Trophoblast cell (in vitro differentiated cells and primary cell): Measurements from ENCODE around the gene LAMB1.
A peak's percentile ranks its signal among the peaks of the same experiment; 100 is the strongest.
"Not testable (repeated sequence)": the region's sequence is repeated elsewhere in the genome, so short reads cannot be mapped to it uniquely, and the experiment has no call there.

ENCODE experiments used
- DNase-seq, 2 donors: peaks; one replicate each; pipeline ENCODE4 v3.0.0-alpha.2; 2016
- H2AFZ ChIP-seq: 2 replicates; pipeline ENCODE4 v1.6.1; 2013; ENCODE audit warnings: low read length, moderate library complexity, mild to moderate bottlenecking; ENCODE audit not compliant: insufficient read depth, poor library complexity
- H2AK5ac ChIP-seq: 2 replicates; pipeline ENCODE4 v1.6.1; 2013; ENCODE audit warnings: mild to moderate bottlenecking, low read length
- H2BK120ac ChIP-seq: 2 replicates; pipeline ENCODE4 v1.6.1; 2013; ENCODE audit warnings: low read length, mild to moderate bottlenecking, moderate library complexity; ENCODE audit not compliant: insufficient read depth, poor library complexity
- H2BK12ac ChIP-seq: 2 replicates; pipeline ENCODE4 v1.6.1; 2013; ENCODE audit warnings: mild to moderate bottlenecking, low read length, moderate library complexity
- H2BK5ac ChIP-seq: 2 replicates; pipeline ENCODE4 v1.6.1; 2013; ENCODE audit warnings: low read length, low read depth, moderate library complexity, mild to moderate bottlenecking; ENCODE audit not compliant: poor library complexity
- H3K14ac ChIP-seq: 2 replicates; pipeline ENCODE4 v1.6.1; 2013; ENCODE audit warnings: mild to moderate bottlenecking, low read length
- H3K18ac ChIP-seq: 2 replicates; pipeline ENCODE4 v1.6.1; 2013; ENCODE audit warnings: mild to moderate bottlenecking, low read length
- H3K23ac ChIP-seq: 2 replicates; pipeline ENCODE4 v1.6.1; 2013; ENCODE audit warnings: low read length
- H3K27ac ChIP-seq: 2 replicates; pipeline ENCODE4 v1.5.1; 2013; ENCODE audit warnings: low read depth, mild to moderate bottlenecking, inconsistent platforms, low read length, moderate library complexity
- H3K27me3 ChIP-seq: 2 replicates; pipeline ENCODE4 v1.6.1; 2013; ENCODE audit warnings: inconsistent platforms, mild to moderate bottlenecking, low read length, moderate library complexity; ENCODE audit not compliant: insufficient read depth
- H3K36me3 ChIP-seq, 2 experiments: 1 replicate in 1 of 2; 2 replicates in 1 of 2; pipeline ENCODE4 v1.6.1; 2013; ENCODE audit warnings: low read length in 2 of 2, mild to moderate bottlenecking in 2 of 2, moderate library complexity in 1 of 2; ENCODE audit not compliant: insufficient read depth in 2 of 2, control insufficient read depth in 1 of 2
- H3K4ac ChIP-seq: 2 replicates; pipeline ENCODE4 v1.6.1; 2013; ENCODE audit warnings: low read depth, mild to moderate bottlenecking, low read length, moderate library complexity
- H3K4me1 ChIP-seq, 2 experiments: 1 replicate in 1 of 2; 2 replicates in 1 of 2; pipeline ENCODE4 v1.6.1; 2013; ENCODE audit warnings: low read length in 2 of 2, mild to moderate bottlenecking in 2 of 2, moderate library complexity in 1 of 2; ENCODE audit not compliant: insufficient read depth in 2 of 2, control insufficient read depth in 1 of 2
- H3K4me2 ChIP-seq: 2 replicates; pipeline ENCODE4 v1.6.1; 2013; ENCODE audit warnings: inconsistent platforms, mild to moderate bottlenecking, low read length, moderate library complexity
- H3K4me3 ChIP-seq: 2 replicates; pipeline ENCODE4 v1.5.1; 2013; ENCODE audit warnings: mild to moderate bottlenecking, low read depth, low read length, inconsistent platforms
- H3K79me1 ChIP-seq: one replicate; pipeline ENCODE4 v1.6.1; 2013; ENCODE audit warnings: low read length
- H3K79me2 ChIP-seq: 2 replicates; pipeline ENCODE4 v1.6.1; 2013; ENCODE audit warnings: low read length, mild to moderate bottlenecking; ENCODE audit not compliant: control insufficient read depth, insufficient read depth, poor library complexity
- H3K9ac ChIP-seq: 2 replicates; pipeline ENCODE4 v1.6.1; 2013; ENCODE audit warnings: mild to moderate bottlenecking, low read length
- H3K9me3 ChIP-seq: 2 replicates; pipeline ENCODE4 v1.6.1; 2013; ENCODE audit warnings: low read depth, mild to moderate bottlenecking, control low read depth, inconsistent platforms, low read length; ENCODE audit not compliant: insufficient read depth
- H4K12ac ChIP-seq: 2 replicates; pipeline ENCODE4 v1.6.1; 2013; ENCODE audit warnings: low read depth, mild to moderate bottlenecking, low read length, moderate library complexity
- H4K8ac ChIP-seq: 2 replicates; pipeline ENCODE4 v1.6.1; 2013; ENCODE audit warnings: low read depth, mild to moderate bottlenecking, low read length, moderate library complexity
- H4K91ac ChIP-seq: one replicate; pipeline ENCODE4 v1.6.1; 2013; ENCODE audit warnings: low read depth, mild to moderate bottlenecking, low read length, moderate library complexity
- WGBS: extraction: QIAGEN DNeasy Blood & Tissue Kit; methylation state at CpG from one replicate; pipeline ENCODE4 v1.1.7; 2013; ENCODE audit warnings: missing lambda C conversion rate; ENCODE audit not compliant: insufficient read length, insufficient coverage; ENCODE audit errors: extremely low coverage; 5-methylcytosine and 5-hydroxymethylcytosine counted together

Gene LAMB1

DNA sequence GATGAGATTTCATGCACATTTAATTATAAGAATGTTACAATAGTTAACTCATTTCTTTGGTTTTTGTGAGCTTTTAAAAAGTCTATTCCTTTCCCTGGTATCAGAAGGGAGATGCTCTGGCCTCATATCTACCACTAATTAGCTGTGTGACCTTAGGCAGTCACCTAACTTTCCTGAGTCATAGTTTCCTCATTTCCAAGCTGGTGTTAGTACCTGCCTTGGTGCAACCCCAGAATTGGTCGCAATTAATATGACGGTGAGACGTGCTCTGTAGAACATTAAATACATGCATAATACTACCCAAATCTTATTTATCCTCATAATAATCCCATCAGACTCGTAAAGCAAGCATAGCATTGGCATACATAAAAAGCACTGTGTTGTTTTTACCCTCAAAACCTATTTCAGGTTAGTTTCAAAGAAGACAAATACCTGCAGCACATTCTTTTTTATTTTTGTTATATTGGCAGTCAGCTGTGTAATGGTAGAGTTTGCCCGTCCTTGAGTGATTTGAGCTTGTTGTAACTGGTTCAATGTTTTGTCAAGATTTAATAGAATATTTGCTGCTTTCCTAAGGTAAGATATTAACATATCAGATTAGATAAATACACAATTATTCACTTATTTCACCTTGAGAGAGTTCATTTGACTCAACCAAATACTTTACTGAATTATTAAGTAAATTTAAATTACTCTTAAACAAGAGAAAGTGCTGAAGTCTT, 31.0 kb upstream of the LAMB1 start:
- Histone ChIP-seq H3K23ac (no peak overlapping the region), H2AK5ac (no peak overlapping the region), H3K4me2 (no peak overlapping the region), H3K4me3 (no peak overlapping the region), H3K9me3 (no peaks in the 10 kb centered on the region), H3K79me1 (peaks cover 5% of the 10 kb centered on the region), H3K14ac (no peak overlapping the region), H4K8ac (no peak overlapping the region), H3K9ac (no peak overlapping the region), H3K79me2 (no peaks in the 10 kb centered on the region), H3K36me3 (no peaks in the 10 kb centered on the region), H4K12ac (no peak overlapping the region), H2BK5ac (no peak overlapping the region), H3K18ac (no peak overlapping the region), H3K4ac (no peak overlapping the region), H2BK120ac (no peak overlapping the region), H2BK12ac (no peak overlapping the region), H2AFZ (no peak overlapping the region), H3K27ac (no peak overlapping the region), H4K91ac (no peak overlapping the region), H3K4me1 (peaks cover 3 to 10% of the 10 kb centered on the region in 2 experiments), H3K27me3 (no peaks in the 10 kb centered on the region)
- WGBS: no CpG with 5 or more reads among the region's 5 CpGs
- peak in 1 of 2 donors; percentile 14 for DNase-seq

DNA sequence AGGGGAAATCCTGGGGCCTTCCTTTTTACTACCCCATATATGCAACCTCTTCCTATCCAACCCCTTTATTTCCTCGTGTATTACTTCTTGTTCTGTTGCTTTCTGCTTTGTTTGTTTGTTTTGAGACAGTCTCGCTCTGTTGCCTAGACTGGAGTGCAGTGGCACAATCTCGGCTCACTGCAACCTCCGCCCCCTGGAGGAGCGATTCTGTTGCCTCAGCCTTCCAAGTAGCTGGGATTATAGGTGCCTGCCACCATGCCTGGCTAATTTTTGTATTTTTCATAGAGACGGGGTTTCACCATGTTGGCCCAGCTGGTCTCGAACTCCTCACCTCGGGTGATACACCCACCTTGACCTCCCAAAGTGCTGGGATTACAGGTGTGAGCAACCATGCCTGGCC, 30.3 kb upstream of the LAMB1 start:
- no CpG with 5 or more reads among the region's 8 CpGs for WGBS

DNA sequence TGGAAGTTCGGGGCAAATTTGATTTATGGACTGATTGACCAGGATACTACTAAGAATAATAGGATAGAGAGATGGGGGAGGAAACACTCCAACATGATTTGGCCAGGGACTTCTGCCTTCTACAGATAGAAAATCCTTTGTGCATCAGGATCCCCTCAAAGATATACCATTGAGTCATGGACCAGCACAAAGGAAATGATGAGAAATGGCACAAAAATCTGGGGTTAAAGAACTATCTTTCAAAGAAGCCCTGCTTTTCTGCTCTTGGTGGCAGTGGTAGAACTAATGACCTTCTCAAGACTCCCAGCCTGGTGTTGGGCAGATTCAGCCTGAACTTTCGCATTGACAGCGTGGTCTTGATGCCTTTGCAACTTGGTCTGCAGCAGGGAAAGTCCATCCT, 27.6 kb upstream of the LAMB1 start:
- no CpG with 5 or more reads among the region's 3 CpGs for WGBS
- Histone ChIP-seq H4K8ac (no peak overlapping the region), H2BK5ac (no peak overlapping the region), H3K14ac (no peak overlapping the region), H3K9me3 (no peaks in the 10 kb centered on the region), H2BK12ac (peak overlapping the region; percentile 100), H3K79me1 (peaks cover 5% of the 10 kb centered on the region), H3K27ac (no peak overlapping the region), H3K4me1 (peaks cover 3 to 10% of the 10 kb centered on the region in 2 experiments), H3K4me3 (no peak overlapping the region), H2AK5ac (no peak overlapping the region), H2BK120ac (peak overlapping the region; percentile 63), H4K91ac (peak overlapping the region; percentile 32), H3K23ac (no peak overlapping the region), H3K27me3 (no peaks in the 10 kb centered on the region), H3K9ac (no peak overlapping the region), H3K4ac (no peak overlapping the region), H3K4me2 (no peak overlapping the region), H3K36me3 (no peaks in the 10 kb centered on the region), H2AFZ (no peak overlapping the region), H3K79me2 (no peaks in the 10 kb centered on the region), H4K12ac (no peak overlapping the region), H3K18ac (peak overlapping the region; percentile 72)
- DNase-seq: peak in 1 of 2 donors; percentile 33

More for the DNA sequence above, 30.3 kb upstream of the LAMB1 start:
- H3K9ac ChIP-seq, H3K4ac ChIP-seq, H3K27me3 ChIP-seq, H3K36me3 ChIP-seq, H2AFZ ChIP-seq, H3K18ac ChIP-seq, H3K27ac ChIP-seq, H4K8ac ChIP-seq, H3K4me2 ChIP-seq, H3K14ac ChIP-seq, H3K79me2 ChIP-seq, H2BK12ac ChIP-seq, H2BK5ac ChIP-seq, H2BK120ac ChIP-seq, H4K91ac ChIP-seq, H3K9me3 ChIP-seq, H2AK5ac ChIP-seq, H3K79me1 ChIP-seq, H3K23ac ChIP-seq, H4K12ac ChIP-seq, H3K4me3 ChIP-seq: not testable (repeated sequence)
- H3K4me1 ChIP-seq: peaks cover 3 to 10% of the 10 kb centered on the region in 2 experiments
- peak; percentile 17 to 58 for DNase-seq

DNA sequence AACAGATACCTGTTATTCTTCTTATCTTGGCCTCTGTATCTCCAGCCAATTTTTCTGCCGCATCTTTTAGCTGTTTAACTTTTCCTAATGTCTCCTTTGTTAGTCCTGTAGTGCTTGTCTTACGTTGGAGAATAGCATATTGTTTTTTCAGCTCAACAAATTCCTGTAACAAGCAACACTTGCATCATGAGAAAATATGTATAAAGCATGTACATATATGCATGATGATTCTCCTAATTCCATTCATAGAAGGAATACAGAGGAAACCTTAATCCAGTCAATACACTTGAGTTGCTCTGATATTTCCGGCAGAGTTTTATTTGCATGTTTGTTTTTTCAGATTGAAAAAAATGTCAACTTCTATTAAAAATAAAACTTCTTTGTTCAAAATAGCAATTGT, 26.1 kb upstream of the LAMB1 start:
- H4K91ac ChIP-seq: no peak overlapping the region
- no peak overlapping the region for H3K4ac ChIP-seq

More for the DNA sequence above, 26.1 kb upstream of the LAMB1 start:
- Histone ChIP-seq H2AK5ac (no peak overlapping the region), H3K9ac (no peak overlapping the region), H3K23ac (no peak overlapping the region), H2BK5ac (no peak overlapping the region), H3K79me1 (peaks cover 5% of the 10 kb centered on the region), H3K4me3 (no peak overlapping the region), H2AFZ (no peak overlapping the region), H4K8ac (no peak overlapping the region), H4K12ac (no peak overlapping the region), H3K18ac (no peak overlapping the region), H3K9me3 (no peaks in the 10 kb centered on the region), H3K36me3 (no peaks in the 10 kb centered on the region), H3K4me1 (peaks cover 3 to 6% of the 10 kb centered on the region in 2 experiments), H3K79me2 (no peaks in the 10 kb centered on the region), H3K14ac (no peak overlapping the region), H2BK120ac (no peak overlapping the region), H3K4me2 (no peak overlapping the region), H3K27me3 (no peaks in the 10 kb centered on the region), H3K27ac (no peak overlapping the region), H2BK12ac (no peak overlapping the region)
- no CpG with 5 or more reads among the region's 3 CpGs for WGBS
- no peak for DNase-seq
